Measurements from ENCODE around the gene PIP5K1B.

PIP5K1B gene

GRCh38 chr9:68738358-68738757 is 33.3 kb downstream of the PIP5K1B start:
- peaks cover 22% of the 10 kb centered on the region for H3K79me2 ChIP-seq (ENCODE audit: low read length)

GRCh38 chr9:68739621-68740174 is 34.7 kb downstream of the PIP5K1B start:
- Histone ChIP-seq H3K4me3 (ENCODE audit: low read length) (no peak overlapping the region), H3K4me2 (ENCODE audit: low read depth, low read length) (no peak overlapping the region), H3K9ac (ENCODE audit: low read length) (no peak overlapping the region), H3K27ac (ENCODE audit: low read length) (no peak overlapping the region), H3K9me2 (replicated peaks; ENCODE audit: insufficient read depth, low read length) (no peaks in the 10 kb centered on the region), H3K27me3 (replicated peaks; ENCODE audit: insufficient read depth, low read length) (no peaks in the 10 kb centered on the region), H3K9me3 (replicated peaks; ENCODE audit: insufficient read depth, low read length) (no peaks in the 10 kb centered on the region), H2AFZ (ENCODE audit: low read length) (no peak overlapping the region), H4K20me1 (ENCODE audit: insufficient read depth, low read length) (no peaks in the 10 kb centered on the region), H3K79me2 (ENCODE audit: low read length) (peaks cover 13% of the 10 kb centered on the region), H3K36me3 (replicated peaks; ENCODE audit: insufficient read depth, low read length) (no peaks in the 10 kb centered on the region), H3F3A (ENCODE audit: insufficient read depth, low read length) (no peaks in the 10 kb centered on the region), H3K4me1 (ENCODE audit: low read length) (no peaks in the 10 kb centered on the region)
- TF ChIP-seq EZH2phosphoT487 (IDR thresholded peaks at IDR 0.05; ENCODE audit: low read length), result no peak
- no peak for TF ChIP-seq CTCF (IDR thresholded peaks at IDR 0.05; ENCODE audit: low read length)
- TF ChIP-seq EZH2 (optimal IDR thresholded peaks at IDR 0.05; ENCODE audit: low read depth, low read length), result no peak
- DNase-seq, result no peak

More at GRCh38 chr9:68738358-68738757, 33.3 kb downstream of the PIP5K1B start:
- Histone ChIP-seq H4K20me1 (ENCODE audit: insufficient read depth, low read length) (no peaks in the 10 kb centered on the region), H3K4me1 (ENCODE audit: low read length) (no peaks in the 10 kb centered on the region), H3K4me2 (ENCODE audit: low read depth, low read length) (no peak overlapping the region), H3K27me3 (replicated peaks; ENCODE audit: insufficient read depth, low read length) (no peaks in the 10 kb centered on the region), H3K9me2 (replicated peaks; ENCODE audit: insufficient read depth, low read length) (no peaks in the 10 kb centered on the region), H3F3A (ENCODE audit: insufficient read depth, low read length) (no peaks in the 10 kb centered on the region), H3K9ac (ENCODE audit: low read length) (no peak overlapping the region), H3K36me3 (replicated peaks; ENCODE audit: insufficient read depth, low read length) (no peaks in the 10 kb centered on the region), H3K9me3 (replicated peaks; ENCODE audit: insufficient read depth, low read length) (no peaks in the 10 kb centered on the region), H3K27ac (ENCODE audit: low read length) (no peak overlapping the region), H2AFZ (ENCODE audit: low read length) (no peak overlapping the region), H3K4me3 (ENCODE audit: low read length) (no peak overlapping the region)
- no peak for DNase-seq
- no peak for TF ChIP-seq CTCF (IDR thresholded peaks at IDR 0.05; ENCODE audit: low read length)
- no peak for TF ChIP-seq EZH2phosphoT487 (IDR thresholded peaks at IDR 0.05; ENCODE audit: low read length)
- TF ChIP-seq EZH2 (optimal IDR thresholded peaks at IDR 0.05; ENCODE audit: low read depth, low read length), result no peak

- Histone ChIP-seq H3K9ac (ENCODE audit: low read length) (no peak overlapping the region), H3K9me2 (replicated peaks; ENCODE audit: insufficient read depth, low read length) (no peaks in the 10 kb centered on the region), H3K4me2 (ENCODE audit: low read depth, low read length) (no peak overlapping the region), H3K27me3 (replicated peaks; ENCODE audit: insufficient read depth, low read length) (no peaks in the 10 kb centered on the region), H3K4me3 (ENCODE audit: low read length) (no peak overlapping the region), H3K4me1 (ENCODE audit: low read length) (no peaks in the 10 kb centered on the region), H3K9me3 (replicated peaks; ENCODE audit: insufficient read depth, low read length) (no peaks in the 10 kb centered on the region), H3K79me2 (ENCODE audit: low read length) (peaks cover 11% of the 10 kb centered on the region; the same call in 1 of the 2 replicates), H4K20me1 (ENCODE audit: insufficient read depth, low read length) (no peaks in the 10 kb centered on the region), H3K27ac (ENCODE audit: low read length) (no peak overlapping the region), H3F3A (ENCODE audit: insufficient read depth, low read length) (no peaks in the 10 kb centered on the region), H2AFZ (ENCODE audit: low read length) (no peak overlapping the region), H3K36me3 (replicated peaks; ENCODE audit: insufficient read depth, low read length) (no peaks in the 10 kb centered on the region)
- DNase-seq, result no peak
- TF ChIP-seq EZH2phosphoT487 (IDR thresholded peaks at IDR 0.05; ENCODE audit: low read length), result no peak
- TF ChIP-seq CTCF (IDR thresholded peaks at IDR 0.05; ENCODE audit: low read length), result no peak
- TF ChIP-seq EZH2 (optimal IDR thresholded peaks at IDR 0.05; ENCODE audit: low read depth, low read length), result no peak
Observed at GRCh38 chr9:68740561-68740960, 35.5 kb downstream of the PIP5K1B start.

Data from MM.1S (cell line).